GM10266 (cell line): ENCODE data around the gene CAMTA1.

Source experiments
- DNase-seq: peaks from one replicate; pipeline ENCODE4 v3.0.0; 2012; ENCODE audit errors: extremely low spot score
- TF ChIP-seq, protein P1 (sequence below): IDR thresholded peaks from 2 replicates; pipeline ENCODE4 v1.5.1; 2012; ENCODE audit warnings: mild to moderate bottlenecking, low read depth; ENCODE audit not compliant: control insufficient read depth, insufficient read depth; ENCODE audit errors: missing control alignments

The CAMTA1 gene

DNA sequence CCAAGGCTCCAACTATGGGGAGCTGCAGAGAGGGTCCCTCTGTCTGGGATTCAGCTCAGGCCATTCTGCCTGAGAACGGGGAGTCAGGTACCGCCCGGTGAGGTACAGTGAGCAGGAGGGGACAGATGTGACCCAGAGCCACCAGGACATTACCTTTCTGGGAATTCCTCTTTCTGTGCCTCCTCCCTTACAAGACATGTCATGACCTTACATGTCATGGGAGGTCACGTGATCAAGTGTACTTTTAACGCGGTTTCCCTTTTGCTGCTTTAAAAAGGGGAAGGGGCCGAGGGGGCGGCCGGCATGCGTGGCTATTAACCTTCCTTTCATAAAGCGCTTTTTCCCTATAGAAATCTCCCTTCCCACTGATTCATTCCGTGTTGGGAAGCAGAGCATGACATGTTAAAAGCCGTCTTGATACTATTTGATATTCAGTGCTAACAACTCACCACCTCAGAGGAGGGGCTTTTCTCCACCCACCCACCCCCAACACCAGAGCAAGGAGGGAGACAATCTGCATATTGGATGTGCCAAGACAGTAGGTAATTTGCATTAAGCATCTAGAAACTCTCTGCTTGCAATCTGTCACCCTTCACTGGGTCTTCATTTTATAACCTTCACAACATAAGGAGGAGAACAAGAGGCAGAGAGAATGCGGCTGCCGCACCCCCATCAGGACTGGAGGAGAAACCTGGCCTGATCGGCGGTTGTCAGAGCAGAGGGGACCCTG lies 872.2 kb downstream of the CAMTA1 start:
- no peak for DNase-seq
- TF ChIP-seq, protein P1, sequence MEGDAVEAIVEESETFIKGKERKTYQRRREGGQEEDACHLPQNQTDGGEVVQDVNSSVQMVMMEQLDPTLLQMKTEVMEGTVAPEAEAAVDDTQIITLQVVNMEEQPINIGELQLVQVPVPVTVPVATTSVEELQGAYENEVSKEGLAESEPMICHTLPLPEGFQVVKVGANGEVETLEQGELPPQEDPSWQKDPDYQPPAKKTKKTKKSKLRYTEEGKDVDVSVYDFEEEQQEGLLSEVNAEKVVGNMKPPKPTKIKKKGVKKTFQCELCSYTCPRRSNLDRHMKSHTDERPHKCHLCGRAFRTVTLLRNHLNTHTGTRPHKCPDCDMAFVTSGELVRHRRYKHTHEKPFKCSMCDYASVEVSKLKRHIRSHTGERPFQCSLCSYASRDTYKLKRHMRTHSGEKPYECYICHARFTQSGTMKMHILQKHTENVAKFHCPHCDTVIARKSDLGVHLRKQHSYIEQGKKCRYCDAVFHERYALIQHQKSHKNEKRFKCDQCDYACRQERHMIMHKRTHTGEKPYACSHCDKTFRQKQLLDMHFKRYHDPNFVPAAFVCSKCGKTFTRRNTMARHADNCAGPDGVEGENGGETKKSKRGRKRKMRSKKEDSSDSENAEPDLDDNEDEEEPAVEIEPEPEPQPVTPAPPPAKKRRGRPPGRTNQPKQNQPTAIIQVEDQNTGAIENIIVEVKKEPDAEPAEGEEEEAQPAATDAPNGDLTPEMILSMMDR = no peak

DNA sequence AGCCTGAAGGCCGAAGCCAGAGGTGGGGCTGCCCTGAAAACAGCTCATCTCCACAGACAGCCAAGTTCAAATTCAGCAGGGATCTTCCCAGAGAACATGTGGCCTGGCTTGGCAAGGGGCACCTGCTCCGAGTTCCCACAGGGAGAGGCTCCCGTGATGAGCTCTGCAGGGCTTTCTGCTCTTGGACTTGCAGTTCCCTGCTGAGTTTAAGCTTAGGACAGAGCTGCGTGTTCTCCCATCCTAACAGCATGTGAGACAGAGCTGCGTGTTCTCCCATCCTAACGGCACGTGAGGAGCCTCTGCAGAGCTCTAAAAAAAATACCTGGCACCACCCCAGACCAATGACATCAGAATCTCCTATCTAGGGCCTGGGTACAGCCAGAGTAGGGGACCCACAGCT lies 872.8 kb downstream of the CAMTA1 start:
- TF ChIP-seq, protein P1 = no peak
- DNase-seq = no peak

DNA sequence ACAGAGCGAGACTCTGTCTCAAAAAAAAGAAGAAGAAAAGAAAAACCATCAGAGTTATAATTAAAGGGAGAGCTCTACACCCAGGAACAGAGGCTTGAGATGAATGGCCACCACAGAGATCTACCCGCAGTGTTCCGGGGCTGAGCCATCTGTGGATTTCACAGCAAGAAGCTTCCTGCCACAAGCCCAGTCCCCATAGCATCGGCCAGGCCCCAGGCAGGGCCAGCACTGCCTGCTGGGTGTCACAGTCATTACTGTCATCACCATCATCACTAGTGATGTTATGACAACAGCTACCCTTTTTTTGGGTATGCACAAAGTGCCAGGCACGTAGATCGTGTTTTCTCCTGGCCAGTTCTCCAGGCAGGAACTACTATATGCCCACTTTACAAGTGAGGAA lies 874.3 kb downstream of the CAMTA1 start:
- TF ChIP-seq, protein P1 = no peak
- DNase-seq = no peak

DNA sequence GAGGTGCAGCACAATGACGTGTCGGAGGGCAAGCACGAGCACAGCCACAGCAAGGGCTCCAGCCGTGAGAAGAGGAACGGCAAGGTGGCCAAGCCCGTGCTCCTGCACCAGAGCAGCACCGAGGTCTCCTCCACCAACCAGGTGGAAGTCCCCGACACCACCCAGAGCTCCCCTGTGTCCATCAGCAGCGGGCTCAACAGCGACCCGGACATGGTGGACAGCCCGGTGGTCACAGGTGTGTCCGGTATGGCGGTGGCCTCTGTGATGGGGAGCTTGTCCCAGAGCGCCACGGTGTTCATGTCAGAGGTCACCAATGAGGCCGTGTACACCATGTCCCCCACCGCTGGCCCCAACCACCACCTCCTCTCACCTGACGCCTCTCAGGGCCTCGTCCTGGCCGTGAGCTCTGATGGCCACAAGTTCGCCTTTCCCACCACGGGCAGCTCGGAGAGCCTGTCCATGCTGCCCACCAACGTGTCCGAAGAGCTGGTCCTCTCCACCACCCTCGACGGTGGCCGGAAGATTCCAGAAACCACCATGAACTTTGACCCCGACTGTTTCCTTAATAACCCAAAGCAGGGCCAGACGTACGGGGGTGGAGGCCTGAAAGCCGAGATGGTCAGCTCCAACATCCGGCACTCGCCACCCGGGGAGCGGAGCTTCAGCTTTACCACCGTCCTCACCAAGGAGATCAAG lies 878.3 kb downstream of the CAMTA1 start:
- DNase-seq = no peak
- TF ChIP-seq, protein P1 = no peak

DNA sequence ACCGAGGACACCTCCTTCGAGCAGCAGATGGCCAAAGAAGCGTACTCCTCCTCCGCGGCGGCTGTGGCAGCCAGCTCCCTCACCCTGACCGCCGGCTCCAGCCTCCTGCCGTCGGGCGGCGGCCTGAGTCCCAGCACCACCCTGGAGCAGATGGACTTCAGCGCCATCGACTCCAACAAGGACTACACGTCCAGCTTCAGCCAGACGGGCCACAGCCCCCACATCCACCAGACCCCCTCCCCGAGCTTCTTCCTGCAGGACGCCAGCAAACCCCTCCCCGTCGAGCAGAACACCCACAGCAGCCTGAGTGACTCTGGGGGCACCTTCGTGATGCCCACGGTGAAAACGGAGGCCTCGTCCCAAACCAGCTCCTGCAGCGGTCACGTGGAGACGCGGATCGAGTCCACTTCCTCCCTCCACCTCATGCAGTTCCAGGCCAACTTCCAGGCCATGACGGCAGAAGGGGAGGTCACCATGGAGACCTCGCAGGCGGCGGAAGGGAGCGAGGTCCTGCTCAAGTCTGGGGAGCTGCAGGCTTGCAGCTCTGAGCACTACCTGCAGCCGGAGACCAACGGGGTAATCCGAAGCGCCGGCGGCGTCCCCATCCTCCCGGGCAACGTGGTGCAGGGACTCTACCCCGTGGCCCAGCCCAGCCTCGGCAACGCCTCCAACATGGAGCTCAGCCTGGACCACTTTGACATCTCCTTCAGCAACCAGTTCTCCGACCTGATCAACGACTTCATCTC lies 879.1 kb downstream of the CAMTA1 start:
- TF ChIP-seq, protein P1 = no peak

DNA sequence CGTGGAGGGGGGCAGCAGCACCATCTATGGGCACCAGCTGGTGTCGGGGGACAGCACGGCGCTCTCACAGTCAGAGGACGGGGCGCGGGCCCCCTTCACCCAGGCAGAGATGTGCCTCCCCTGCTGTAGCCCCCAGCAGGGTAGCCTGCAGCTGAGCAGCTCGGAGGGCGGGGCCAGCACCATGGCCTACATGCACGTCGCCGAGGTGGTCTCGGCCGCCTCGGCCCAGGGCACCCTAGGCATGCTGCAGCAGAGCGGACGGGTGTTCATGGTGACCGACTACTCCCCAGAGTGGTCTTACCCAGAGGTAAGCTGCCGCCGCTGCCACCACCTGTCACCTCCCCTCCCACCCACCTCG lies 879.6 kb downstream of the CAMTA1 start:
- TF ChIP-seq, protein P1 = no peak
- DNase-seq = no peak

More for the DNA sequence above, 879.1 kb downstream of the CAMTA1 start:
- no peak for DNase-seq

DNA sequence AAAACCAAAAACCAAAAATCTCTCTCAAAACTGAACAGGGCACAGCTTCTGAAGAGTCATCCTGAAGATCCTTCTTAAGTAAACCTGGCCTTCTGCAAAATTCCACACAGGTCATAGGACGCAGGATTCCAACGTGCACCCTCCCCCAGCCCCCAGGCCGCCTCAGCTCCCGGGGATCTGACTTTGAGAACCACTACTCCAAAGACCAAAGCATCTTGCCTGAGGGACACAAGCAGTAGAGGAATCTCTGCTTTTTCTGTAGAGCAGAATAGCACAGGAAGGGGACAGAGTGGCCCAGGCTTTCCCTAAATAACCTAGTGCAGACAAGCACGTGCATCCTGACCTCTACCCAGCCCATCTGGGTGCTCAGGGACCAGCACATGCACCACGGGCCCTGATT lies 881.0 kb downstream of the CAMTA1 start:
- DNase-seq = no peak
- TF ChIP-seq, protein P1 = no peak
